HG02943 (cell line): ENCODE data around the gene REC114.
"Not testable (repeated sequence)": the region's sequence is repeated elsewhere in the genome, so short reads cannot be mapped to it uniquely, and the experiment has no call there.

Experiments used
- ATAC-seq: cut with Tn5 transposase; IDR thresholded peaks from one replicate; pipeline ENCODE4 v1.9.1; 2021; ENCODE audit warnings: mild to moderate bottlenecking, low read depth, moderate library complexity; ENCODE audit not compliant: unreplicated experiment

Gene REC114

GRCh38 chr15:73572296-73572695 is 129.3 kb downstream of the REC114 start:
- ATAC-seq = no peak

GRCh38 chr15:73573037-73573436 is 130.1 kb downstream of the REC114 start:
- ATAC-seq = no peak

GRCh38 chr15:73573572-73573971 is 130.6 kb downstream of the REC114 start:
- no peak for ATAC-seq

DNA sequence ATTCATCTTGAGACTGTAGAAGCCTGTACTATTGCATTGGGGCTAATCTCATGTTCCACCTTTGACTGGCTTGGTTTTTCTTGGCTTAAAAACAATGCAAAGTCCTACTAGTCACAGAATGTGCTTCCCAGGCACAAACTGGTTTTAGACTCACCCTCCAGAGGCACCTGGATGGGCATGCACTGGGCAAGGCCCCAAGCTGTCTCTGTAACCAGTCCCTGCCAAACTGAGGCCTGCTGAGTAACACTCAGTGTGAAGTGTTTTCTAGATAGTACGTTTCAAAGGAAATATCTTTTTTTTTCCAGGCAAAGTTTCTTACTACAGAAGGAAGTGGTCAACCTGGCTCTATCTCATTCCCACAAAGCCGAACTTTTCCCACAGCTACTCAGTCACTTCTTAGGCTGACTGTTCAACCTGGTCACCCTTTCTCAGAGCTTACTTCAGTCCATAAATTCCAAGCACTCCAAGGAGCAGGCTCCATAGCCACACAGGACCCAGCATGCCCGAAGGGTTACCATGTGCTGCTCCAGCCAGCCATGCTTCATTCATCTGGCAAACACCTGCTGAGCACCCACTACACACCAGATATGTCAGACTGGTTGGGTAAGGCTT is 132.8 kb downstream of the REC114 start:
- ATAC-seq = no peak

DNA sequence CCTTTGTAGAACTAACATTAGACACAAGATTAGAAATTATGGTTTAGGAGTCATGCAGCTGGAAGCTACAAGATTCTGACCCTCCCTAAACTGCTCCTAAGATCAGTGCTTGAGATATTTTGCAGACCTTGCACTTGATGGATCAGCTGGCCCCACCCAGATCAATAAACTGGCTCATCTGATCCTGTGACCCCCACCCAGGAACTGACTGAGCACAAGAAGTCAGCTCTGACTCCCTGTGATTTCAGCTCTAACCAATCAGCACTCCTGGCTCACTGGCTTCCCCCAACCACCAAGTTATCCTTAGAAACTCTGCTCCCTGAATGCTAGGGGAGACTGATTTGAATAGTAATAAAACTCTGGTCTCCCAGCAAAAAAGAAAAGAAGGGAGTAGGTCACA is 134.6 kb downstream of the REC114 start:
- ATAC-seq = not testable (repeated sequence)

DNA sequence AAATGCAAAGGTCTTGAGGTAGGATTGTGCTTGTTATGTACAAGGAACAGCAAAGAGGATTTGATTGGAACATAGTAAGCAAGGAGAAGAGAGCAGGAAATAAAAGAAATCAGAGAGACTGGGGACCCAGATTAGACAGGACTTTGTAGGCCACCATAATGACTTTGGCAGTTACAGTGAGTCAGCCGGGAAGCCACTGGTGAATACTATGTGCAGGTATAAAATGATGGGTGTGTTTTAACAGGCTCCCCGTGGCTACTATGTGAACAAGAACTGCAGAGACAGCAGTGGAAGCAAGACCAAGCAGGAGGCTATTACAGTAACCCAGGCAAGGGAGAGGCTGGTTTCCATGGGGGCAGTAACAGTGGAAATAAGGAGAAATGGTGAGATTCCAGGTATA is 135.1 kb downstream of the REC114 start:
- no peak for ATAC-seq

DNA sequence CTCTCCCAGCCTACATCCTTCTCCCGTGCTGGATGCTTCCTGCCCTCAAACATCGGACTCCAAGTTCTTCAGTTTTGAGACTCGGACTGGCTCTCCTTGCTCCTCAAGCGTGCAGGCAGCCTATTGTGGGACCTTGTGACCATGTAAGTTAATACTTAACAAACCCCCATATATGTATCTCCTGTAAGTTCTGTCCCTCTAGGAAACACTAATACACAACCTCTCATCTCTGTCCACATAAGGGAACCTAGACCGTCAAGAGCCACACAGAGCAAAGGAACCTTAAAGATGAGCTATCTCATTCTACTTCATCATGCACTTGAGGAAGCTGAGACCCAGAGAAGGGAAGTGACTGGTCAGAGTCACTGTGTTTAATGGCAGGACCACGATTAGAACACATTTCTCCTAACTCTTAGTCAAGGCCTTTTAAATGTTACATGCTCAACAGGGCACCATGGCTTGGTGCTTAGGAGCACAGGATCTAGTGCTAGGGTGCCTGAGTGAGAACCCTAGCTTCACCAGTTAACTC is 140.0 kb downstream of the REC114 start:
- ATAC-seq = no peak

- ATAC-seq = no peak
Measured at GRCh38 chr15:73583544-73583943, 140.6 kb downstream of the REC114 start.

- no peak for ATAC-seq
Measured at GRCh38 chr15:73584699-73585420, 141.9 kb downstream of the REC114 start.

- no peak for ATAC-seq
Measured at GRCh38 chr15:73585871-73586654, 143.1 kb downstream of the REC114 start.

DNA sequence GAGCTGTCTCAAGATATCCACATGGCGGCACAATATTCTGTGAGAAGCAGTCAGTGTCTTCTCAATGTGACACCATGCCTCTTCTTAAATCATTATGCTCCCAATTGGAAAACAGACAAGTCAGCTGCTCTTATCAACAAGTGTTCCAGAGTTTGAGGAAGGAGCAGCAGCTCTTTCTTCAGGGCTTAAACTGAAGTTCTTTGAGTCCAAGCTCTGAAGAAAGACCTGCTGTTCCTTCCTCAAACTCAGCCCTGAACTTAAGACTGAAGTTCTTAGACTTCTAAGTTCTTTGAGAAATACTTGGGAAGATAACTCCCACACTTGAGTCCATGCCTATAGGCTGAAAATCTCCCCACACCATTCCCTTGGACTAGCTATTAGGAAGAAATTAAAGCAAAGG is 146.8 kb downstream of the REC114 start:
- no peak for ATAC-seq

GRCh38 chr15:73590263-73590662 is 147.3 kb downstream of the REC114 start:
- ATAC-seq = no peak

GRCh38 chr15:73593304-73594074 is 150.5 kb downstream of the REC114 start:
- ATAC-seq = no peak

GRCh38 chr15:73594109-73594508 is 151.1 kb downstream of the REC114 start:
- ATAC-seq = no peak

DNA sequence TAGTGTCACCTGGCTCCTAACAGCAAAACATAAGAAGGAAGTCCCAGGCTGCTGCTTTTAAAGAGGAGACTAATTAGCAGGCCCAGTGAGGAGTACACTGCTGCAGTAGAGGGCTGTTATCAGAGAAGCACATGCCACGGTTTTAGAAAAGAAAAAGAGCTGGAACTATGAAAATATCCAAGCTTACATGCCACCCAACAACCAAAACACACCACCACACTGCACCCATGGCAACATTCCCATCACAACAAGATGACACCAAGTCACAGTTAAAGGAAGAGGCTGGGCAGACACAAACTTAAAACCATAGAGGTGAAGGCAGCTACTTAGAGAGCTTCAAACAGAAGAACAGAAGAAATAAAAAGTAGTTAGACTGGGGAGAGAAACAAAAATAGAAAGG is 153.2 kb downstream of the REC114 start:
- no peak for ATAC-seq

- no peak for ATAC-seq
Measured at GRCh38 chr15:73597036-73597638, 154.2 kb downstream of the REC114 start.

DNA sequence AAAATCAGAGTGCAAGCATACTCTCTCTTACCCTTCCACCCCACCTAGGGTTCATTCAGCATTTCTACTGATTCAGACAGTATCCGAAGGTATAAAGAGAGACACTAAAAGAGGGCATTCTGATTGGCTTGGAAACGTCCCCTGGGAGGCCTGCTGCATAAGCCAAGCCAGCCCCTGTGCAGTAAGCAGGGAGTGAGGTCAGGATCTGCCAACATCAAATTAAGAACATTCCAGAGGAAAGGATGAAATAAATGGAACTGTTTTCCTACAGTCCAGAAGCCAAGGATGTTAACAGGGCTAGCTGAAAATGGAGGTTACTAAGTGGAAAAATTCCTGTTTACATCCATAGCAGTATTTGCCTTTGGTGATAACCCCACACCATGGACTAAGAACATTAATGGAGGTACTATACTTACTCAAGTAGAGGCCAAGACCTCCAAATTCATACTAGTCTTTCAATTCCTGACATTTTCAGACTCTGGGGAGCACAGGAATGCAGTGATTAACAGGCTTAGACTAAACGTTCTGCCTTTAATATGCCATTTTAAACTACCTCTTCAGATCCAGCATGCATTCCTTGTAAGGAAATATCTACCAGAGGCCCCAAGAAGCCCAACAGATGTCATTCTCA is 155.7 kb downstream of the REC114 start:
- no peak for ATAC-seq

GRCh38 chr15:73599934-73600333 is 157.0 kb downstream of the REC114 start:
- no peak for ATAC-seq

GRCh38 chr15:73600413-73601335 is 157.7 kb downstream of the REC114 start:
- ATAC-seq = no peak
